GM23338 (cell line): Measurements from ENCODE around the gene APOB. TPM values are rescaled to one million over a fixed set of nuclear protein-coding genes. Genes with fewer than 3 reads are reported as not detected.

Experiments
- ATAC-seq: fragments of 200-7000 bp; cut with Tn5 transposase; 3 replicates; pipeline ENCODE4 v1.9.1; 2020
- DNase-seq: peaks from one replicate; pipeline ENCODE4 v3.0.0-alpha.2; 2015; ENCODE audit warnings: low spot score
- H2AFZ ChIP-seq: fragments of 200-600 bp; sonication (generic); 2 replicates; pipeline ENCODE4 v1.8.0; 2016; ENCODE audit warnings: antibody characterized with exemption, mild to moderate bottlenecking, moderate library complexity
- H3F3A ChIP-seq: fragments of 200-600 bp; sonication (generic); replicated peaks from 2 replicates; pipeline ENCODE4 v1.8.0; 2017; ENCODE audit warnings: antibody characterized with exemption, mixed run types, low read depth
- H3K27ac ChIP-seq: fragments of 200-600 bp; sonication (generic); 2 replicates; pipeline ENCODE4 v1.6.1; 2016; ENCODE audit warnings: low read depth
- H3K27me3 ChIP-seq: fragments of 200-600 bp; sonication (generic); 2 replicates; pipeline ENCODE4 v1.8.0; 2016; ENCODE audit warnings: mild to moderate bottlenecking, mixed run types, moderate library complexity; ENCODE audit not compliant: insufficient read depth
- H3K36me3 ChIP-seq: fragments of 200-600 bp; sonication (generic); 2 replicates; pipeline ENCODE4 v1.8.0; 2016; ENCODE audit warnings: mild to moderate bottlenecking; ENCODE audit not compliant: insufficient read depth
- H3K4me1 ChIP-seq: fragments of 200-600 bp; sonication (generic); 2 replicates; pipeline ENCODE4 v1.8.0; 2016; ENCODE audit warnings: mild to moderate bottlenecking, moderate library complexity; ENCODE audit not compliant: insufficient read depth
- H3K4me2 ChIP-seq: fragments of 200-600 bp; sonication (generic); 2 replicates; pipeline ENCODE4 v1.7.1; 2017; ENCODE audit warnings: mixed run types
- H3K4me3 ChIP-seq: fragments of 200-600 bp; sonication (generic); 2 replicates; pipeline ENCODE4 v1.6.1; 2016; ENCODE audit warnings: mixed run types
- H3K79me2 ChIP-seq: fragments of 200-600 bp; sonication (generic); replicated peaks from 2 replicates; pipeline ENCODE4 v1.8.0; 2017; ENCODE audit warnings: mild to moderate bottlenecking; ENCODE audit not compliant: insufficient read depth
- H3K9me2 ChIP-seq: fragments of 200-600 bp; sonication (generic); 2 replicates; pipeline ENCODE4 v1.8.0; 2017; ENCODE audit not compliant: insufficient read depth
- H4K20me1 ChIP-seq: fragments of 200-600 bp; sonication (generic); replicated peaks from 2 replicates; pipeline ENCODE4 v1.8.0; 2017; ENCODE audit warnings: mild to moderate bottlenecking; ENCODE audit not compliant: insufficient read depth
- H3K27ac Mint-ChIP-seq: 2 replicates; pipeline ENCODE4 v1.8.0; 2020; ENCODE audit warnings: inconsistent platforms, mild to moderate bottlenecking, moderate library complexity, mixed read lengths
- H3K27me3 Mint-ChIP-seq: 3 replicates; pipeline ENCODE4 v1.8.0; 2022; ENCODE audit warnings: low read depth, mild to moderate bottlenecking, moderate library complexity, mixed read lengths, inconsistent platforms; ENCODE audit not compliant: insufficient read depth, poor library complexity
- H3K36me3 Mint-ChIP-seq: 3 replicates; pipeline ENCODE4 v1.8.0; 2021; ENCODE audit warnings: low read depth, mild to moderate bottlenecking, inconsistent platforms, moderate library complexity, mixed read lengths
- H3K4me1 Mint-ChIP-seq: 3 replicates; pipeline ENCODE4 v1.8.0; 2020; ENCODE audit warnings: mild to moderate bottlenecking, inconsistent platforms, mixed read lengths
- H3K4me3 Mint-ChIP-seq: 3 replicates; pipeline ENCODE4 v1.8.0; 2021; ENCODE audit warnings: moderate library complexity, mild to moderate bottlenecking, inconsistent platforms, mixed read lengths
- H3K9me3 Mint-ChIP-seq: 3 replicates; pipeline ENCODE4 v1.8.0; 2020; ENCODE audit warnings: moderate library complexity, mild to moderate bottlenecking, inconsistent platforms, mixed read lengths
- EZH2 ChIP-seq: fragments of 200-600 bp; sonication (generic); IDR thresholded peaks from one replicate; pipeline ENCODE4 v1.8.0; 2017; ENCODE audit warnings: antibody characterized with exemption, mild to moderate bottlenecking, low read depth; ENCODE audit not compliant: unreplicated experiment
- NANOG ChIP-seq: IDR thresholded peaks from 2 replicates; pipeline ENCODE4 v1.6.1; 2016; ENCODE audit warnings: antibody characterized with exemption, borderline replicate concordance
- POLR2AphosphoS5 ChIP-seq: IDR thresholded peaks from 2 replicates; pipeline ENCODE4 v1.6.1; 2016; ENCODE audit warnings: antibody characterized with exemption, low read depth
- ZNF331 ChIP-seq: fragments of 250-450 bp; sonication (Bioruptor Pico); IDR thresholded peaks from 2 replicates; pipeline ENCODE4 v1.5.0; 2020; ENCODE audit warnings: low read depth, mild to moderate bottlenecking, moderate library complexity
- polyA plus RNA-seq: library from polyadenylated mRNA; unstranded; fragments of >200 nt; fragmentation: Nextera tagmentation; extraction: Ambion mirVana; gene quantifications from 2 replicates; pipeline ENCODE4 v1.2.1, GENCODE V29; 2016
- total RNA-seq: library from RNA; depleted of rRNA; stranded (reverse); fragments of >200 nt; shearing (Covaris generic); gene quantifications from 2 replicates; pipeline ENCODE4 v1.2.3, GENCODE V29; 2014
- TF ChIP-seq, protein P1 (sequence below): IDR thresholded peaks from one replicate; pipeline ENCODE4 v1.6.1; 2018; ENCODE audit warnings: antibody characterized with exemption; ENCODE audit not compliant: unreplicated experiment
- TF ChIP-seq, protein P2 (sequence below): IDR thresholded peaks from 2 replicates; pipeline ENCODE4 v1.6.1; 2016; ENCODE audit warnings: antibody characterized with exemption
- TF ChIP-seq, protein P3 (sequence below): fragments of 250-450 bp; sonication (Bioruptor Pico); IDR thresholded peaks from 2 replicates; pipeline ENCODE4 v1.5.0; 2020; ENCODE audit warnings: mild to moderate bottlenecking, moderate library complexity

APOB gene
- total and polyA plus RNA-seq, 2 experiments from 2014 or later, result 0.08 to 0.56 TPM

DNA sequence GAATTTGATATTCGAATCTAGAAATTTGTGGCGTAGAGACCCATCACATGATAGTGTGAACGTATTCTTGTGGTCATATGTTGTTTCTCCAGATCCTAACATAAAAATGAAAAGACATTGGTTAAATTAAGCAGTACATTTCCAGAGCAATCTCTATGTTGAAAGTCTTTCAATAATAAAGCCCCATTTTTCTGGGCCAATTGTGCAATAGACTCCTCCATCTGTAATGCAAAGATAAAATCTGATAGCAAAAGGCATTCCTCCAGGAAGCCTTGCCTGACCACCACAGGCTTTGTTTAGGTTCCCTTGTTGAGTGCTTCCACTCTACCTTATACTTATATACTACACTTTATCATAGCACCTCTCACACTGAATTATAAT, 31.3 kb downstream of the APOB start:
- Mint-ChIP-seq H3K4me1 (no peaks in the 10 kb centered on the region), H3K4me3 (no peak overlapping the region), H3K27me3 (no peaks in the 10 kb centered on the region), H3K9me3 (peaks cover 5% of the 10 kb centered on the region; the same call in 1 of the 3 replicates), H3K27ac (no peak overlapping the region), H3K36me3 (no peaks in the 10 kb centered on the region)
- ATAC-seq, result no peak
- Histone ChIP-seq H3K4me3 (no peak overlapping the region), H4K20me1 (no peaks in the 10 kb centered on the region), H3K27ac (no peak overlapping the region), H3F3A (no peaks in the 10 kb centered on the region), H3K4me1 (no peaks in the 10 kb centered on the region), H3K79me2 (no peaks in the 10 kb centered on the region), H3K9me2 (no peaks in the 10 kb centered on the region; the same call in 1 of the 2 replicates), H2AFZ (no peak overlapping the region), H3K27me3 (no peaks in the 10 kb centered on the region), H3K4me2 (no peak overlapping the region), H3K36me3 (no peaks in the 10 kb centered on the region)
- DNase-seq, result no peak
- no peak for TF ChIP-seq ZNF331
- TF ChIP-seq, protein P1, sequence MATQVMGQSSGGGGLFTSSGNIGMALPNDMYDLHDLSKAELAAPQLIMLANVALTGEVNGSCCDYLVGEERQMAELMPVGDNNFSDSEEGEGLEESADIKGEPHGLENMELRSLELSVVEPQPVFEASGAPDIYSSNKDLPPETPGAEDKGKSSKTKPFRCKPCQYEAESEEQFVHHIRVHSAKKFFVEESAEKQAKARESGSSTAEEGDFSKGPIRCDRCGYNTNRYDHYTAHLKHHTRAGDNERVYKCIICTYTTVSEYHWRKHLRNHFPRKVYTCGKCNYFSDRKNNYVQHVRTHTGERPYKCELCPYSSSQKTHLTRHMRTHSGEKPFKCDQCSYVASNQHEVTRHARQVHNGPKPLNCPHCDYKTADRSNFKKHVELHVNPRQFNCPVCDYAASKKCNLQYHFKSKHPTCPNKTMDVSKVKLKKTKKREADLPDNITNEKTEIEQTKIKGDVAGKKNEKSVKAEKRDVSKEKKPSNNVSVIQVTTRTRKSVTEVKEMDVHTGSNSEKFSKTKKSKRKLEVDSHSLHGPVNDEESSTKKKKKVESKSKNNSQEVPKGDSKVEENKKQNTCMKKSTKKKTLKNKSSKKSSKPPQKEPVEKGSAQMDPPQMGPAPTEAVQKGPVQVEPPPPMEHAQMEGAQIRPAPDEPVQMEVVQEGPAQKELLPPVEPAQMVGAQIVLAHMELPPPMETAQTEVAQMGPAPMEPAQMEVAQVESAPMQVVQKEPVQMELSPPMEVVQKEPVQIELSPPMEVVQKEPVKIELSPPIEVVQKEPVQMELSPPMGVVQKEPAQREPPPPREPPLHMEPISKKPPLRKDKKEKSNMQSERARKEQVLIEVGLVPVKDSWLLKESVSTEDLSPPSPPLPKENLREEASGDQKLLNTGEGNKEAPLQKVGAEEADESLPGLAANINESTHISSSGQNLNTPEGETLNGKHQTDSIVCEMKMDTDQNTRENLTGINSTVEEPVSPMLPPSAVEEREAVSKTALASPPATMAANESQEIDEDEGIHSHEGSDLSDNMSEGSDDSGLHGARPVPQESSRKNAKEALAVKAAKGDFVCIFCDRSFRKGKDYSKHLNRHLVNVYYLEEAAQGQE, result no peak
- TF ChIP-seq, protein P2, sequence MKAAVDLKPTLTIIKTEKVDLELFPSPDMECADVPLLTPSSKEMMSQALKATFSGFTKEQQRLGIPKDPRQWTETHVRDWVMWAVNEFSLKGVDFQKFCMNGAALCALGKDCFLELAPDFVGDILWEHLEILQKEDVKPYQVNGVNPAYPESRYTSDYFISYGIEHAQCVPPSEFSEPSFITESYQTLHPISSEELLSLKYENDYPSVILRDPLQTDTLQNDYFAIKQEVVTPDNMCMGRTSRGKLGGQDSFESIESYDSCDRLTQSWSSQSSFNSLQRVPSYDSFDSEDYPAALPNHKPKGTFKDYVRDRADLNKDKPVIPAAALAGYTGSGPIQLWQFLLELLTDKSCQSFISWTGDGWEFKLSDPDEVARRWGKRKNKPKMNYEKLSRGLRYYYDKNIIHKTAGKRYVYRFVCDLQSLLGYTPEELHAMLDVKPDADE, result no peak
- TF ChIP-seq EZH2, result no peak
- no peak for TF ChIP-seq POLR2AphosphoS5
- TF ChIP-seq NANOG, result no peak

DNA sequence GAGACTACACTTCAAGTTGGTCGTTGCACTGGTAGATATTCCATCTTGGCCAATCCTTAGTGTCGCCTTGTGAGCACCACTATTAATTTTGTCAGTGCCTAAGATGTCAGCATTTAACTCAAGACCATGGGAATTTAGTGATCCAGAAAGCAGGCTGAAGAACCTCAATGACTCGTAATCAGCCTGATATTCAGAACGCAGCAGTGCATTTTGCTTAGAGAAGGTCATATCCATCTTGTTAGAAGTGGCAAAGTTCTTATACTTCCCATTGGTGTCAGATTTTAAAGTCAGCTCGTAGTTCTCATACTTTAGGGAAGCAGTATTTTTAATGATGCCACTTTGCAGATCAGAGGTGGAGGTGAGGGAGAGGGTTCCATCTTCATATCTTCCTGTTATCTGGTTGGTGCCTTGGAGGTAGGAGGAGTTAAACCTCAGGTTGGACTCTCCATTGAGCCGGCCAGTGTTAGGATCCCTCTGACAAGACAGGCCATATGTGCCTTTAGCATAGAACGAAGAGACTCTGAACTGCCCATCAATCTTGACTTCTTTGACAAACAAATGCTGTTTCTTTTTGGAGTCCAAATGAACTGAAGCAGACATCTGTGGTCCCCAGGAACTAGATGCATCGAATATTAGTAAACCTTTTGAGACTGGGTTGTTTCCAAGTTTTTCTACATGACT, 31.9 kb downstream of the APOB start:
- H3K4me1 ChIP-seq, result no peaks in the 10 kb centered on the region
- Mint-ChIP-seq H3K4me3 (no peak overlapping the region), H3K36me3 (no peaks in the 10 kb centered on the region), H3K9me3 (peaks cover 5% of the 10 kb centered on the region; the same call in 1 of the 3 replicates), H3K27ac (no peak overlapping the region), H3K4me1 (no peaks in the 10 kb centered on the region), H3K27me3 (no peaks in the 10 kb centered on the region)
- H4K20me1 ChIP-seq, result no peaks in the 10 kb centered on the region
- TF ChIP-seq, protein P3, sequence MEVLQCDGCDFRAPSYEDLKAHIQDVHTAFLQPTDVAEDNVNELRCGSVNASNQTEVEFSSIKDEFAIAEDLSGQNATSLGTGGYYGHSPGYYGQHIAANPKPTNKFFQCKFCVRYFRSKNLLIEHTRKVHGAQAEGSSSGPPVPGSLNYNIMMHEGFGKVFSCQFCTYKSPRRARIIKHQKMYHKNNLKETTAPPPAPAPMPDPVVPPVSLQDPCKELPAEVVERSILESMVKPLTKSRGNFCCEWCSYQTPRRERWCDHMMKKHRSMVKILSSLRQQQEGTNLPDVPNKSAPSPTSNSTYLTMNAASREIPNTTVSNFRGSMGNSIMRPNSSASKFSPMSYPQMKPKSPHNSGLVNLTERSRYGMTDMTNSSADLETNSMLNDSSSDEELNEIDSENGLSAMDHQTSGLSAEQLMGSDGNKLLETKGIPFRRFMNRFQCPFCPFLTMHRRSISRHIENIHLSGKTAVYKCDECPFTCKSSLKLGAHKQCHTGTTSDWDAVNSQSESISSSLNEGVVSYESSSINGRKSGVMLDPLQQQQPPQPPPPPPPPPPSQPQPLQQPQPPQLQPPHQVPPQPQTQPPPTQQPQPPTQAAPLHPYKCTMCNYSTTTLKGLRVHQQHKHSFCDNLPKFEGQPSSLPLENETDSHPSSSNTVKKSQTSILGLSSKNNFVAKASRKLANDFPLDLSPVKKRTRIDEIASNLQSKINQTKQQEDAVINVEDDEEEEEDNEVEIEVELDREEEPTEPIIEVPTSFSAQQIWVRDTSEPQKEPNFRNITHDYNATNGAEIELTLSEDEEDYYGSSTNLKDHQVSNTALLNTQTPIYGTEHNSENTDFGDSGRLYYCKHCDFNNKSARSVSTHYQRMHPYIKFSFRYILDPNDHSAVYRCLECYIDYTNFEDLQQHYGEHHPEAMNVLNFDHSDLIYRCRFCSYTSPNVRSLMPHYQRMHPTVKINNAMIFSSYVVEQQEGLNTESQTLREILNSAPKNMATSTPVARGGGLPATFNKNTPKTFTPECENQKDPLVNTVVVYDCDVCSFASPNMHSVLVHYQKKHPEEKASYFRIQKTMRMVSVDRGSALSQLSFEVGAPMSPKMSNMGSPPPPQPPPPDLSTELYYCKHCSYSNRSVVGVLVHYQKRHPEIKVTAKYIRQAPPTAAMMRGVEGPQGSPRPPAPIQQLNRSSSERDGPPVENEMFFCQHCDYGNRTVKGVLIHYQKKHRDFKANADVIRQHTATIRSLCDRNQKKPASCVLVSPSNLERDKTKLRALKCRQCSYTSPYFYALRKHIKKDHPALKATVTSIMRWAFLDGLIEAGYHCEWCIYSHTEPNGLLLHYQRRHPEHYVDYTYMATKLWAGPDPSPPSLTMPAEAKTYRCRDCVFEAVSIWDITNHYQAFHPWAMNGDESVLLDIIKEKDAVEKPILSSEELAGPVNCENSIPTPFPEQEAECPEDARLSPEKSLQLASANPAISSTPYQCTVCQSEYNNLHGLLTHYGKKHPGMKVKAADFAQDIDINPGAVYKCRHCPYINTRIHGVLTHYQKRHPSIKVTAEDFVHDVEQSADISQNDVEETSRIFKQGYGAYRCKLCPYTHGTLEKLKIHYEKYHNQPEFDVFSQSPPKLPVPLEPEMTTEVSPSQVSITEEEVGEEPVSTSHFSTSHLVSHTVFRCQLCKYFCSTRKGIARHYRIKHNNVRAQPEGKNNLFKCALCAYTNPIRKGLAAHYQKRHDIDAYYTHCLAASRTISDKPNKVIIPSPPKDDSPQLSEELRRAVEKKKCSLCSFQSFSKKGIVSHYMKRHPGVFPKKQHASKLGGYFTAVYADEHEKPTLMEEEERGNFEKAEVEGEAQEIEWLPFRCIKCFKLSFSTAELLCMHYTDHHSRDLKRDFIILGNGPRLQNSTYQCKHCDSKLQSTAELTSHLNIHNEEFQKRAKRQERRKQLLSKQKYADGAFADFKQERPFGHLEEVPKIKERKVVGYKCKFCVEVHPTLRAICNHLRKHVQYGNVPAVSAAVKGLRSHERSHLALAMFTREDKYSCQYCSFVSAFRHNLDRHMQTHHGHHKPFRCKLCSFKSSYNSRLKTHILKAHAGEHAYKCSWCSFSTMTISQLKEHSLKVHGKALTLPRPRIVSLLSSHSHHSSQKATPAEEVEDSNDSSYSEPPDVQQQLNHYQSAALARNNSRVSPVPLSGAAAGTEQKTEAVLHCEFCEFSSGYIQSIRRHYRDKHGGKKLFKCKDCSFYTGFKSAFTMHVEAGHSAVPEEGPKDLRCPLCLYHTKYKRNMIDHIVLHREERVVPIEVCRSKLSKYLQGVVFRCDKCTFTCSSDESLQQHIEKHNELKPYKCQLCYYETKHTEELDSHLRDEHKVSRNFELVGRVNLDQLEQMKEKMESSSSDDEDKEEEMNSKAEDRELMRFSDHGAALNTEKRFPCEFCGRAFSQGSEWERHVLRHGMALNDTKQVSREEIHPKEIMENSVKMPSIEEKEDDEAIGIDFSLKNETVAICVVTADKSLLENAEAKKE (CRISPR knock-in tag), result no peak
- TF ChIP-seq NANOG (no peak), POLR2AphosphoS5 (no peak)
- DNase-seq (no peak), ATAC-seq (no peak)
- H3K27ac ChIP-seq, result no peak overlapping the region
- no peaks in the 10 kb centered on the region for H3K27me3 ChIP-seq
- no peaks in the 10 kb centered on the region for H3K79me2 ChIP-seq
- H3F3A ChIP-seq, result no peaks in the 10 kb centered on the region
- H2AFZ ChIP-seq, result no peak overlapping the region
- H3K36me3 ChIP-seq, result no peaks in the 10 kb centered on the region
- no peak overlapping the region for H3K4me3 ChIP-seq
- no peaks in the 10 kb centered on the region; the same call in 1 of the 2 replicates for H3K9me2 ChIP-seq
- no peak overlapping the region for H3K4me2 ChIP-seq
